HepG2 (cell line): ENCODE data around the gene MRPL2. TPM values are rescaled to one million over a fixed set of nuclear protein-coding genes. Genes with fewer than 3 reads are reported as not detected.

ENCODE experiments used
- AHR ChIP-seq: IDR thresholded peaks from 2 replicates; pipeline ENCODE4 v1.6.1; 2018; ENCODE audit warnings: missing genetic modification reagents, missing compliant biosample characterization
- KDM4B ChIP-seq: sonication (generic); formaldehyde crosslinking; IDR thresholded peaks from 2 replicates; pipeline ENCODE4 v1.4.0; 2020; ENCODE audit warnings: missing genetic modification reagents
- MLLT10 ChIP-seq: sonication (generic); formaldehyde crosslinking; IDR thresholded peaks from 2 replicates; pipeline ENCODE4 v1.4.0; 2020; ENCODE audit warnings: missing genetic modification reagents
- POLR2A ChIP-seq, 2 experiments: IDR thresholded peaks; 2 replicates each; pipeline ENCODE4 v1.6.1; 2011; ENCODE audit warnings: low read depth in 2 of 2, low read length in 2 of 2, mild to moderate bottlenecking in 1 of 2, moderate library complexity in 1 of 2; ENCODE audit not compliant: insufficient read depth in 1 of 2
- RXRA ChIP-seq: sonication (generic); formaldehyde crosslinking; IDR thresholded peaks from 2 replicates; pipeline ENCODE4 v1.5.1; 2020; ENCODE audit warnings: missing genetic modification reagents
- SRSF1 ChIP-seq: fragments of 200-400 bp; formaldehyde crosslinking; optimal IDR thresholded peaks from 2 replicates; pipeline ENCODE3; 2017; ENCODE audit warnings: mild to moderate bottlenecking, low read depth, low read length, moderate library complexity
- TBX3 ChIP-seq: fragments of 450-650 bp; IDR thresholded peaks from 2 replicates; pipeline ENCODE4 v1.6.1; 2017; ENCODE audit warnings: antibody characterized with exemption, mild to moderate bottlenecking, inconsistent platforms, borderline replicate concordance
- ZBTB4 ChIP-seq: sonication (generic); formaldehyde crosslinking; IDR thresholded peaks from 2 replicates; pipeline ENCODE4 v1.4.0; 2020; ENCODE audit warnings: missing genetic modification reagents, mild to moderate bottlenecking, borderline replicate concordance
- ZNF275 ChIP-seq: sonication (generic); formaldehyde crosslinking; IDR thresholded peaks from 2 replicates; pipeline ENCODE4 v1.8.0; 2022; ENCODE audit warnings: missing genetic modification reagents, mild to moderate bottlenecking, inconsistent platforms, borderline replicate concordance
- ZNF362 ChIP-seq: sonication (generic); formaldehyde crosslinking; IDR thresholded peaks from 2 replicates; pipeline ENCODE4 v1.4.0; 2020; ENCODE audit warnings: missing genetic modification reagents, mild to moderate bottlenecking, borderline replicate concordance
- ZNF598 ChIP-seq: sonication (generic); formaldehyde crosslinking; IDR thresholded peaks from 2 replicates; pipeline ENCODE4 v1.5.1; 2020; ENCODE audit warnings: mild to moderate bottlenecking, missing genetic modification reagents, borderline replicate concordance
- ZNF672 ChIP-seq: sonication (generic); formaldehyde crosslinking; IDR thresholded peaks from 2 replicates; pipeline ENCODE4 v1.8.1; 2022; ENCODE audit warnings: missing genetic modification reagents
- polyA plus RNA-seq, 8 experiments: library from polyadenylated mRNA; depleted of rRNA in 3 of 8; stranded (reverse) in 7 of 8; unstranded in 1 of 8; fragments of >200 nt; fragmentation: Illumina TruSeq in 4 of 8; extraction: Trizol in 4 of 8; gene quantifications; 2 replicates each; pipeline versions ENCODE4 v1.2.1 to v1.2.3, GENCODE V29; 2011 to 2016; ENCODE audit warnings: low read depth in 4 of 8, missing spikeins in 1 of 8, mixed read lengths in 1 of 8; ENCODE audit not compliant: insufficient read depth in 1 of 8
- total RNA-seq, 5 experiments: library from RNA; depleted of rRNA; stranded (reverse); fragments of >200 nt; fragmentation: Illumina TruSeq; extraction: Trizol; gene quantifications; 2 replicates each; pipeline ENCODE4 v1.2.3, GENCODE V29; 2016; ENCODE audit warnings: low read depth in 1 of 5
- TF ChIP-seq, protein P1 (sequence below): sonication (generic); formaldehyde crosslinking; IDR thresholded peaks from 2 replicates; pipeline ENCODE4 v1.5.1; 2020; ENCODE audit warnings: mild to moderate bottlenecking, missing genetic modification reagents, moderate library complexity
- TF ChIP-seq, protein P2 (sequence below): sonication (generic); formaldehyde crosslinking; IDR thresholded peaks from 2 replicates; pipeline ENCODE4 v1.8.0; 2022; ENCODE audit warnings: missing genetic modification reagents, low read depth, mild to moderate bottlenecking, borderline replicate concordance
- TF ChIP-seq, protein P3 (sequence below): sonication (generic); formaldehyde crosslinking; IDR thresholded peaks from 2 replicates; pipeline ENCODE4 v1.9.0; 2021; ENCODE audit warnings: missing genetic modification reagents, mild to moderate bottlenecking, borderline replicate concordance

Gene MRPL2
- total and polyA plus RNA-seq, 2 of the 13 experiments (the other 11 are each of a cell fraction or from before 2014, with no cell fraction given): 56.8 to 65.6 TPM

DNA sequence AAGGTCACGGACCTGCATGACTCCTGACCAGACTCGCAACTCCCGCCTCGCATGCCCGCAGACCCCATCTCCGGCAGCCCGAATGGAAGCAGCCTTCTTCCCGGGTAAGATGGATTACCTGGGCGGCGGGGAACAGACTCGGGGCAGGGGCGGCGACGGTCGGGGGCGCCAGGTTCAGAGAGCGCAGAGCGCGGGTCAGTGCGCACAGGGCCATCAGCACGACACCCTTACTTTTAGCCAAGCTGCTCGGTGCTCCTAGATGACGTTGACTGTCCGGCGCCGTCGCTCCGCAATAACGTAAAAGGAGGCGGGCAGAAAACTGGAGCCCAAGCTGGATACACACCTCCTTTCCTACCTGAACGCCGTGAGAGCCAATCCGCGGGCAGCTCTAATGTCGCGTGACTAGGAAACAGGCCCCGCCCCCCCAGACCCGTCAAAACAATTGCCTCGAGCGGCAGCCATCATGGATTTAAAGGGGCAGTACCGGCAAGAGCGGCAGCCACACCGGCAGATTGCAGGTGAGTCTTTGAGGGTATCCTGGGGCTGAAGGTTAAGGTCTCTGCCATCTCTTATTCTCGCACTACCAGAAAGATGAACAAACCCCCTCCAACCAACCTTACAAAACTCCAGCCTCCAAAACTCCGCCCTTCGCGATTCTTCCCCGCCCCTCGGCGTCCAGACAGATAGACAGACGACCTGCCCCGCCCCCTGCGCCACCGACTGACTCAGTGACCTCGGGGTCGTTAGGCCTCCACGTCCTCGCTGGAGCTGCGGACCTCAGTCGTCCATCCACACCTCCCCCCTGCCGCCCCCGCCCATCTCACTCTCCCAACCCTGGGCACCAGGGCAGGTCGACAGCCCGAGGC lies at the start of gene MRPL2, which contains the start of gene KLC4 (continued):
- TF ChIP-seq, protein P1, sequence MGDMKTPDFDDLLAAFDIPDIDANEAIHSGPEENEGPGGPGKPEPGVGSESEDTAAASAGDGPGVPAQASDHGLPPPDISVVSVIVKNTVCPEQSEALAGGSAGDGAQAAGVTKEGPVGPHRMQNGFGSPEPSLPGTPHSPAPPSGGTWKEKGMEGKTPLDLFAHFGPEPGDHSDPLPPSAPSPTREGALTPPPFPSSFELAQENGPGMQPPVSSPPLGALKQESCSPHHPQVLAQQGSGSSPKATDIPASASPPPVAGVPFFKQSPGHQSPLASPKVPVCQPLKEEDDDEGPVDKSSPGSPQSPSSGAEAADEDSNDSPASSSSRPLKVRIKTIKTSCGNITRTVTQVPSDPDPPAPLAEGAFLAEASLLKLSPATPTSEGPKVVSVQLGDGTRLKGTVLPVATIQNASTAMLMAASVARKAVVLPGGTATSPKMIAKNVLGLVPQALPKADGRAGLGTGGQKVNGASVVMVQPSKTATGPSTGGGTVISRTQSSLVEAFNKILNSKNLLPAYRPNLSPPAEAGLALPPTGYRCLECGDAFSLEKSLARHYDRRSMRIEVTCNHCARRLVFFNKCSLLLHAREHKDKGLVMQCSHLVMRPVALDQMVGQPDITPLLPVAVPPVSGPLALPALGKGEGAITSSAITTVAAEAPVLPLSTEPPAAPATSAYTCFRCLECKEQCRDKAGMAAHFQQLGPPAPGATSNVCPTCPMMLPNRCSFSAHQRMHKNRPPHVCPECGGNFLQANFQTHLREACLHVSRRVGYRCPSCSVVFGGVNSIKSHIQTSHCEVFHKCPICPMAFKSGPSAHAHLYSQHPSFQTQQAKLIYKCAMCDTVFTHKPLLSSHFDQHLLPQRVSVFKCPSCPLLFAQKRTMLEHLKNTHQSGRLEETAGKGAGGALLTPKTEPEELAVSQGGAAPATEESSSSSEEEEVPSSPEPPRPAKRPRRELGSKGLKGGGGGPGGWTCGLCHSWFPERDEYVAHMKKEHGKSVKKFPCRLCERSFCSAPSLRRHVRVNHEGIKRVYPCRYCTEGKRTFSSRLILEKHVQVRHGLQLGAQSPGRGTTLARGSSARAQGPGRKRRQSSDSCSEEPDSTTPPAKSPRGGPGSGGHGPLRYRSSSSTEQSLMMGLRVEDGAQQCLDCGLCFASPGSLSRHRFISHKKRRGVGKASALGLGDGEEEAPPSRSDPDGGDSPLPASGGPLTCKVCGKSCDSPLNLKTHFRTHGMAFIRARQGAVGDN (CRISPR knock-in tag): peak; percentile 79; the same call in 1 of the 2 replicates
- TF ChIP-seq ZNF598 (CRISPR knock-in tag) (peak; percentile 77), POLR2A (IDR thresholded peaks at IDR 0.05; ENCODE audit: insufficient read depth in 1 of 2, low read depth in 2 of 2, low read length in 2 of 2) (peak in 1 of 2 experiments; percentile 93; a peak in 2 of 4 replicates), KDM4B (peak; percentile 27; the same call in 1 of the 2 replicates), TBX3 (peak; percentile 36; the same call in 1 of the 2 replicates), MLLT10 (no peak), SRSF1 (no peak), ZBTB4 (CRISPR knock-in tag) (no peak), AHR (CRISPR knock-in tag) (peak; percentile 69), RXRA (CRISPR knock-in tag) (peak; percentile 78), ZNF672 (CRISPR knock-in tag) (no peak), ZNF275 (peak; percentile 23; the same call in 1 of the 2 replicates), ZNF362 (CRISPR knock-in tag) (0 out of 2 replicates have a peak, but pooled peaks have one; percentile 26)
- TF ChIP-seq, protein P2, sequence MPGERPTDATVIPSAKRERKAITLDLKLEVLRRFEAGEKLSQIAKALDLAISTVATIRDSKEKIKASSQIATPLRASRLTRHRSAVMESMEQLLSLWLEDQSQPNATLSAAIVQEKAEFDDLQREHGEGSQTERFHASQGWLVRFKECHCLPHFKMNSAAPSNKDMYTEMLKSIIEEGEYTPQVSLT: no peak
- TF ChIP-seq, protein P3, sequence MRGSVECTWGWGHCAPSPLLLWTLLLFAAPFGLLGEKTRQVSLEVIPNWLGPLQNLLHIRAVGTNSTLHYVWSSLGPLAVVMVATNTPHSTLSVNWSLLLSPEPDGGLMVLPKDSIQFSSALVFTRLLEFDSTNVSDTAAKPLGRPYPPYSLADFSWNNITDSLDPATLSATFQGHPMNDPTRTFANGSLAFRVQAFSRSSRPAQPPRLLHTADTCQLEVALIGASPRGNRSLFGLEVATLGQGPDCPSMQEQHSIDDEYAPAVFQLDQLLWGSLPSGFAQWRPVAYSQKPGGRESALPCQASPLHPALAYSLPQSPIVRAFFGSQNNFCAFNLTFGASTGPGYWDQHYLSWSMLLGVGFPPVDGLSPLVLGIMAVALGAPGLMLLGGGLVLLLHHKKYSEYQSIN (CRISPR knock-in tag): no peak
